ENCODE data around the gene NEK6. TPM values are rescaled to one million over a fixed set of nuclear protein-coding genes. Genes with fewer than 3 reads are reported as not detected.

Gene NEK6
- total RNA-seq, 2 experiments from 2014 or later, result 0.89 to 1.7 TPM

Other genes with a start within 250 kb of the NEK6 start
- under 1 TPM in 1 of 2 experiments, not detected in 1; 0.14 TPM for gene LHX2, start 246.2 kb upstream of the NEK6 start, total RNA-seq
- gene PSMB7, start 157.5 kb downstream of the NEK6 start, total RNA-seq, result 10 to 100 TPM; 69.3 to 71.7 TPM
- not detected for gene ADGRD2, start 192.5 kb downstream of the NEK6 start, total RNA-seq
- not detected for gene NR5A1, start 249.4 kb downstream of the NEK6 start, total RNA-seq